DMS 273 (cell line): ENCODE data around the gene MAP1S.
A peak's percentile ranks its signal among the peaks of the same experiment; 100 is the strongest.

Experiments used
- DNase-seq: peaks from one replicate; lab custom pipeline; 2025; ENCODE audit not compliant: unreplicated experiment; lab: John Stamatoyannopoulos, UW

Gene MAP1S, protein sequence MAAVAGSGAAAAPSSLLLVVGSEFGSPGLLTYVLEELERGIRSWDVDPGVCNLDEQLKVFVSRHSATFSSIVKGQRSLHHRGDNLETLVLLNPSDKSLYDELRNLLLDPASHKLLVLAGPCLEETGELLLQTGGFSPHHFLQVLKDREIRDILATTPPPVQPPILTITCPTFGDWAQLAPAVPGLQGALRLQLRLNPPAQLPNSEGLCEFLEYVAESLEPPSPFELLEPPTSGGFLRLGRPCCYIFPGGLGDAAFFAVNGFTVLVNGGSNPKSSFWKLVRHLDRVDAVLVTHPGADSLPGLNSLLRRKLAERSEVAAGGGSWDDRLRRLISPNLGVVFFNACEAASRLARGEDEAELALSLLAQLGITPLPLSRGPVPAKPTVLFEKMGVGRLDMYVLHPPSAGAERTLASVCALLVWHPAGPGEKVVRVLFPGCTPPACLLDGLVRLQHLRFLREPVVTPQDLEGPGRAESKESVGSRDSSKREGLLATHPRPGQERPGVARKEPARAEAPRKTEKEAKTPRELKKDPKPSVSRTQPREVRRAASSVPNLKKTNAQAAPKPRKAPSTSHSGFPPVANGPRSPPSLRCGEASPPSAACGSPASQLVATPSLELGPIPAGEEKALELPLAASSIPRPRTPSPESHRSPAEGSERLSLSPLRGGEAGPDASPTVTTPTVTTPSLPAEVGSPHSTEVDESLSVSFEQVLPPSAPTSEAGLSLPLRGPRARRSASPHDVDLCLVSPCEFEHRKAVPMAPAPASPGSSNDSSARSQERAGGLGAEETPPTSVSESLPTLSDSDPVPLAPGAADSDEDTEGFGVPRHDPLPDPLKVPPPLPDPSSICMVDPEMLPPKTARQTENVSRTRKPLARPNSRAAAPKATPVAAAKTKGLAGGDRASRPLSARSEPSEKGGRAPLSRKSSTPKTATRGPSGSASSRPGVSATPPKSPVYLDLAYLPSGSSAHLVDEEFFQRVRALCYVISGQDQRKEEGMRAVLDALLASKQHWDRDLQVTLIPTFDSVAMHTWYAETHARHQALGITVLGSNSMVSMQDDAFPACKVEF

DNA sequence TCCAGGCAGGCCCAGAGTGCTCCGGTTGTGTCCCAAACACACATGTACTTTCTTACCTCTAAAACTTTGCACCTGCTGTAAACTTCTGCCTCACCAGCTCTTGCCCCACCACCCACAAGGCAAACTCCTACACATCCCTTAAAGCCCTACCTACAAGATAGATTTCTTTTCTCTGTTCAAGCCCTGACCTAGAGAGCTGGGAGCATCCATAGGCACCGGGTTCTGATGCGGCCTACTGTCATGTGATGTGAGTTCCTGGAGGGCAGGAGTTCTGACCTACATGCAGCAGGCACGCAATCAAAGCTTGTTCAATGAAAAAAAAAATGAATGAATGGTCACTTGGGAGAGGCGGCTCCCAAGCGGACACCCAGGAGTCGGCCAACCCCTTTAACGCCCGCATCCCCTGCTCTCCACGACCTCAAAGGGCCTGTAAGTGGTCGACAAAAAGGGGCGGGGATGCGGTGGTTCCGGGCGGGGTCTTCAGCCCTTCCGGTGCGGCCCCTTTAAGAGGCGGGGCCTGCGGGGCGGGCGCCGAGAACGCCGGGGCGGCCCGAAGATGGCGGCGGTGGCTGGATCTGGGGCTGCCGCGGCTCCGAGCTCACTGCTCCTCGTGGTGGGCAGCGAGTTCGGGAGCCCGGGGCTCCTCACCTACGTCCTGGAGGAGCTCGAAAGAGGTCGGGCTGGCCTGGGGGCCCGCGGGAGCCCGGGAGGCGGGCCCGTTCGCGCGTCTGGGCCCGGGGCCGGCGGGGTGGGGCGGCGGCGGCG is at the start of gene MAP1S:
MAP1S (plus strand) TSS at position 534 of the 765 bp plus-strand sequence; CDS start at position 557, 23 bp downstream.
- peak; percentile 81 for DNase-seq

DNA sequence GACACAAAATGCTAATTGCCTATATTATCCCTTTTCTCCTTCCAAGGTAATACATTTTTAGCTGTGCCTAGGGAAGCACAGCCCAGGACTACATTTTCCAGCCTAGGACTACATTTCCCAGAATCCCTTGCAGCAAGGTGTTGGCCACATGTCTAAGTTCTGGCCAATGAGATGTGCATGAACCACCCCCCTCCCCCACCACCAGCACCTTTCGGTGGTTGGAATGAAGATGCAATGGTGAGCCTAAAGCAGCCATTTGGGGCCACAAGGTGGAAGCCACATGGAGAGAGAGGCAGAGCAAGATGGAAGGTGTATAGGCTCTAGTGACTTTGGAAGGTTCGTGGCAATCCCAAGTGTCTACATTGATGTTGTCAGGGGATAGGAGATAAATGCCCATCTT is 47.4 kb upstream of the MAP1S start:
- peak; percentile 75 for DNase-seq

DNA sequence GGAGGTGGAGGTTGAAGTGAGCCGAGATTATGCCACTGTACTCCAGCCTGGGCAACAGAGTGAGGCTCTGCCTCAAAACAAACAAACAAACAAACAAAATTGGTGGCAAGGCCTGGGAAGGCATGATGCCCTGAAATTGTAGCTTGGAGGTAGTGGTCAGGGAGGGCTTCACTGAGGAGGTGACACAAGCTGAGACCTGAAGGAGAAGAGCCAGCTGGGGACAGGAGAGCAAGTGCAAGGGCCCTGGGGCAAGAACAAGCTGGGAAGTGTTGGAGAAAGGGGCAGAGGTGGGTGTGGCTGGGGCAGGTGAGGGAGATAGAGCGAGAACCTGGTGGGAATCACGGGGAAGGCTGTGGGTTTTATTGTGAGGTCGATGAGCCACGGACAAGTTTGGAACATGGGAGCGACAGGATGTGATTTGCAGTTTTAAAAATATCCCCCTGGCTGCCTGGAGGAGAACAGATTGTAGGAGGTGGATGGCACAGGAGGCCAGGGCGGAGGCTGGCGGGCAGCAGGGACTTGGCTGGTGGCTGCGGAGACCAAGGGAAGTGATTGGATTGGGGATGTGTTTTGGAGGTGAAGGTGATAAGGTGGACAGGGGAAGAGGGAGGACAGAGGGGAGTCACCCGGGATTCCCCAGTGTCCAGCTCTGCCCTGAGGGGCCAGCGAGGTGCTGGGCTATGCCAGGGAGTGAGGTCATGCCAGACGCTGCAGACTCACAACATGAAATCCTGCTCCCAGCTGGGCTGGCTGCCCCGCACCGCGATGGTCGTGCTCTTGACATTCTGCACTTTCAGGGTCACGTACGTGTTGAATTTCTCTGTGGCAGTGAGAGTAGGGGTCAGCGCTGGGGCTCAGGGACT is 45.1 kb upstream of the MAP1S start:
- DNase-seq, result no peak

DNA sequence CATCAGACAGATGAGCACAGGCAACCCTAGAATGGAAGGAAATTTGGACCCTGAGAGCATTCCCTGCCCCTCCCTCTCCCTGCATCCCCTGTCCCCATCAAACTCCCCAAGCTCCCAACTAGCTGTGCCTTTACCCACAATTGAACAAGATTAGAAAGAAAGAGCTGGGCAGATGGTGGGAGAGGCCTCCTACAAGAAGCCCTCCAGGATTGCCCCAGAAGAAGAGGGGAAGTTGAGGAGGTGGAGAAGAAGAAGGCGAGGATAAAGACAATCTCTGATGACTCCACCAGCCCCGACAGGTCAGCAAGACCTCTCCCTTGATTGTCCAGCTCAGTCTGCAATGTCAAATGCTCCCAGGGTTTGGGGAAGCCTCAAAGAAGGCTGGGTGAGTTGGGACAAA is 43.0 kb upstream of the MAP1S start:
- no peak for DNase-seq

DNA sequence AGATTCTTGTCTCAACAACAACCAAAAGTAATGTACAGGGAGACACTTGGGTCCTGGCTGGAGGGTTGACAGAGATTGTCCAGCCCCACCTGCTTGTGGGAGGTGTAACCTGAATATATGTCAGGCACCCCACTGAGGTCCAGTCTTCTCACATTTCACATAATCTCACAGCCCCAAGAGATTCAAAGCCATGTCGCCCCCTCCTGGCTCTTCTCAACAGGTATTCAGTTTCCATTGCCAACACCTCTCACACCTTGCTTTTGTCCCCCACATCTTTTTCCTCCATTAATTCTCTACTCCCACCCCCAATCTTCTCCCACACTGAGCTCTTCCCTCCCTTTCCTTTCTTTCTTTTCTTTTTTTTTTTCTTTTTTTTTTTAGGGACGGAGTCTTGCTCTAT is 42.3 kb upstream of the MAP1S start:
- no peak for DNase-seq

DNA sequence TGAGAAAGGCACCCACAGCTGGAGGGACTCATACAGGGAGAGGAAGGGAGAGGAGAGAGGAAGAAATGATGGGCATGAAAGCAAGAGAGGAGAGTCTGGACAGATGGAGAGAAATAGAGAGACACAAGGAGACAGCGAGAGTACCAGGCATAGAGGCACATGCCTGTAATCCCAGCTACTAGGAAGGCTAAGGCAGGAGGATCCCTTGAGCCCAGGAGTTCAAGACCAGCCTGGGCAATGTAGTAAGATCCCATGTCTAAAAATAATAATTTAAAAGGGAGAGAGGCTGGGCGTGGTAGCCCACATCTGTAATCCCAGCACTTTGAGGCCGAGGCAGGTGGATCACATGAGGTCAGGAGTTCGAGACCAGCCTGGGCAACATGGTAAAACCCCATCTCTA is 40.4 kb upstream of the MAP1S start:
- DNase-seq, result no peak

DNA sequence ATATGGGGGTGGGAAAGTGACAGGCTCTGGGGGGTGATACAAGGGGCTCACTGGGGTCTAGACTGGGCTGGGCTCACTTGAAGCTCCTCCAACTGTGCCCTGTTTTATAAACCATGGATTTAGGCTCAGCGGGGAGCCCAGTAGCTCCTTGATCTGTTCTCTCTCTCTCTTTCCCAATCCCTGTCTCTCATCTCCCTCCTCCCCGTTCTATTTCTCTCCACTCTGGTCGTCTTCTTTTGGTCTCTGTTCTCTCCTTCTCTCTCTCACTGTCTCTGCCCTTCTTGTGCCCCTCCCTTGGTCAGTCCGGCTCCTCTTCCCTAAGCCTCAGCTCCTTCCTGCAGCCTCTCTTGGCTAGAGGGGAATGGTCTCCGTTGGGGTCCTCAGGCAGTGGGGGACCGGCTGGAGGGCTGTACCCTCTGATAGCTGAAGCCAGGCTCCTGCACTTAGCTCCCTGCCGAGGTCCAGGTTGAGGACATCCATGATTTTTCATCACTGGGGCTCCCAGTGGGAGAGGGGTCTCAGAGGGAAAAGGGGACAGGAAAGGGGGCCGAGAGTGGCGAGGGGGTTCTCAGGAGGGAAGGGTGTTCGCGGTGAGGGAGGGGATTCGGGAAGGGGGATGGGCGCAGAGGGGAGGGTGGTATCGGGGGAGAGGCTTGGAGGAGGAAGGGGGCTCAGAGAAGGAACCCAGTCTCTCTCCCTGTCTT is 39.6 kb upstream of the MAP1S start:
- no peak for DNase-seq

DNA sequence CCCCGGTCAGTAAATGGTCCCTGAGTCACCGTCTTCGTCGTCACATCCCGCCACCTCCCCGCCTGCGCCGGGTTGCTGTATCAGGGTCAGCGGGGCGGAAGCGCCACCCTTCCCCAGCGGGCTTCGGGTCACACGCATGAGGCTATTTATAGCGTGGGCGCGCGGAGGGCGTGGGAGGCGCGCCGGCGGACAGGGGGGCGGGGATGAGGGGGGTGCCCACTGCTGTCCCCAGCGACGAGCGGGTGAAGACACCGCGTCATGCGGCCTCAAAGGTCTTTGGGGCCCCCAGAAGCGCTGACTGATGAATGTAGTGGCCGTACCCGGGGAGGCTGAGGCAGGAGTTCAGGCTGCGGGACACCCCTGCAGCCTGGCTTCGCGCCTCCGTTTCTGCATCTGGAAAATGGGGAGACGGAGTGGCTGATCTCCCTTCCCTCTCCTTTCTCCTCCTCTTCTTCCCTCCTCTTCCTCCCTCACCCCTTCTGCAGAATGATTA is 39.0 kb upstream of the MAP1S start:
- DNase-seq, result no peak

DNA sequence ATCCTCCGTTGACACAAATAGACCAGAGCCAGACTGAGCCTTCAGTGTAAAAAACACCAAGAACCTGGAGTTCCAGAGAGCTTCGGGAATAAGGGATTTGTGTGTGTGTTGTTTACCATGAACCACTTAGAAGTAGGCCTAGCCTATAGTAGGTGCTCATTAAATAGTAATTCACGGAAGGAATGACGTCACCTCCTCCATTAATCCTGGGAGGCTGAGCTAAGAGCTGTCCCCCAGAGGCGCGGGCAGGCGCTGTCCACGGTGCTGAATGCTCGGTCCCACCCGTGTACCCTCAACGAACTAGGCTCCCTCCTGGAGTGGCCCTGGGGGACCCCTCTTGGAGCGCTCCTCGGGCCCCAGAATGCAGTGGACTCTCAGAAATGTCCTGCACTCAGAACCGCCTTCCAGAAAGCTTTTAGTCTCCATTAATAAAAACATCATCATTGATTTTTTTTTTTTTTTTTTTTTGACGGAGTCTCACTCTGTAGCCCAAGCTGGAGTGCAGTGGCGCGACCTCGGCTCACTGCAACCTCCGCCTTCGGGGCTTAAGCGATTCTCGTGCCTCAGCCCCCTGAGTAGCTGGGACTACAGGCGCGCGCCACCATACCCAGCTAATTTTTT is 37.7 kb upstream of the MAP1S start:
- no peak for DNase-seq

DNA sequence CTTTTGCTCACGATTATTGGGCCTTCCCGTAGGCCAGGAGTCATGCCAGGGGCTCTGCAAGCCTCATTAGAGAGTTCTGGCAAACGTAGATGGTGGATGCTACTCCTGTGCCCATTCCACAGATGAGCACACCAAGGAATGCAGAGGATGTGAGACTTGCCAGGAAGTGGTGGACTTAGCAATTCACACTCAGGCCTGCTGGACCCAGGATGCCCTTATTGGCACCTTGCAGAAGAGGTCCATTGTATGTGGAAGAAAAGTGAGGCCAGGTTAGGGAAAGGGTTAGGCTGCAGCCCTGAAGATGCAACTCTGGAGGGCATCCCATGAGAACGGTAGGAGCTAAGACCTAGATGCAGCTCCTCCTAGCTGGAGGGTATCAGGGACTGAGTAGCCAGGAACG is 37.0 kb upstream of the MAP1S start:
- DNase-seq, result no peak

DNA sequence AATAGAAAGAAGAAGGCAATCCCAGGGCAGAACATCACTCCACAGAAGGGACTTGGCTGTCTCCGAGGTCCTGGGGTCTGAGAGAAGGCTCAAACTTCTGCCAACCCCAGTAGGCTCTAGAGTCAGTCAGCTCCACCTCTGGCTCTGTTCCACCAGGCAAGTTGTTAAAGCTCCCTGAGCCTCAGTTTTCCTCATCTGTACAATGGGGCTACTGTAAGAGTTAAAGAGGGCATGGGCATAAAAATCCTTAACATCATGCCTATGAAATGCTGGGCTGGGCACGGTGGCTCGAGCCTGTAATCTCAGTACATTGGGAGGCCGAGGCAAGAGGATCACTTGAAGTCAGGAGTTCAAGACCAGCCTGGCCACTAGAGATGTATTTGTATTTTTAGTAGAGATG is 36.2 kb upstream of the MAP1S start:
- DNase-seq, result no peak

DNA sequence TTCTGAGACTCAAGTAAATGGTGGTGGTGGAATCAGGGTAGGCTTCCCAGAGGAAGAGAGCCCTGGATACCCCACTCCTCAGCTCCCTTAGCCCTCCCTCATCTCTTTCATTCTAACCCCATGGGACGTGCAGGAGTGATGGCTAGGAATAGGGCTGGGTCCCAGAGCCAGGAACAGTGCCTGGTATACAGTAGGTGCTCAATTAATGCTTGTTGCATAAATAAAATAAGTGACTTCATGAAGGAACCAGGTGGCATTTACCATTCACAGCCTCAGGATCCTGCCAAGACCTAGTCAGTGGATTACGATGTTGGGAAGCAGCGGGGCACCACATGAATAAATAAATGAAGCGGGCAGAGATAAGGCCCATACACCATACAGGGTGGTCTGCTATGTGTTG is 35.0 kb upstream of the MAP1S start:
- DNase-seq, result no peak

DNA sequence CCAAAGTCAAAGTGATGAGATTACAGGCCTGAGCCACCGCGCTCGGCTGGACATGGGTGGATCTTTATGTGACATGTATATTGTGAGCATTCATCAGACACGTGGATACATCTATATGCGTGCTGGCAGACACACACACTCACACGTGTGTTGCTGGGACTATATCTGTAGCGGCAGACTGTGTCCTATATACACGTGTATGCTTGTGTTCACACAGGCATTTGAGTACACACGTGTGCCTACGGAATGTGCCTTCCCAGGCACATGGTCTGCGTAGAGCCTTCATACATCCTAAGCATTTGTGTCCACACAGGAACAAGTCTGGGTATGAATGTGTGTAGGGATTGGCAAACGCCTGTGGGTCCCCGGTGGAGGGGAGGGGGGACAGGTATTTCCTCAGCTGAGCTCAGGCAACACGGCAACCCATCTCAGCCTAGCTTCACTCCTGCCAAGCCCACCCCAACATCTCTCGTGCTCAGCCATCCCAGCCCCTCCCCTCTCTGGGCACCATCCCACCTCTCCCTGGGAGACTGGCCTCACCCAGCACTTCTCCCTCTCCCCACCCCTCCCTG is 33.7 kb upstream of the MAP1S start:
- no peak for DNase-seq

DNA sequence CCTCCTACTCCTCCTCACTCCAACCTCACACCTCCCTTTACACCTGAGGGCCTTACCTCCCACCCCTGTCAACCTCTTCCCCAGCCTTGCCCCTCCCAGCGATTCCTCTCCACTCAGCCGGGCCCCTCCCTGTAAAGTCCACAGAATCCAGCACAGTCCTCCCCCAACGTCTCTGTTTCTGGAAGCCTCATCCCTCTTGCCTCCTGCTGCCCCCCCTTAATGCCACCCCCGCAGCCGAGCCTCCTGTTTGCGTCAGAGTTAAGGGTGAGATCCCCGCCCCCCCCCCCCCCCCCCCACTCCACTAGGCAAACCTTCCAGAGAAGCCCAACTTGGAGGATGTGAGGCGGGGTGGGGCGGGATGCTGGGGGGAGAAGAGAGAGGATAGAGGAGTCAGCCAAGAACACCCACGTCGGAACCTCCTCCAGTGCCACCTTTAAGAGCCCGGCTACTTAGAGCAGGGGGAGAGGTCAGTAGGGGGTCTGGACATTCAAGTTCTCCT is 33.2 kb upstream of the MAP1S start:
- no peak for DNase-seq

DNA sequence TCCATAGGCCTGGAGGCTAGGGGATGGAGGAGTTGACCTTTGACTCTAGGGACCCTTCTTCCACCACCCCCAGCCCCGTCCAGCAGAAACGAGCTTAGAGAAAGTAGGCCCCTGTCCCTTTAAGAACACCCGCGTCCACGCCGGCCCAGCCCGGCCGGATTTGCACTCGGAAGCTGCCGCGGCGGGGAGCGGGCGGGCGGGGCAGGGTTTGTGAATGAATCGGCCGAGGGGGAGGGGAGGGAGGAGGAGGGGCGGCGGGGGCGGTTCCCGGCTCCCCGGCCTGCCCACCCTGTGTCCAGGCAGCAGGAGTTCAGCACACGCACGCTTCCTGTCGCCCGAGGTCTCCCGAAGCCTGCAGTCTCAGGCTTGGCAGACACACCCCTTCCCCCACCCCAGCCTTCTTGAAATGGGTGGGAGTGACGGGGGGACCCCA is 32.7 kb upstream of the MAP1S start:
- DNase-seq, result peak; percentile 54

DNA sequence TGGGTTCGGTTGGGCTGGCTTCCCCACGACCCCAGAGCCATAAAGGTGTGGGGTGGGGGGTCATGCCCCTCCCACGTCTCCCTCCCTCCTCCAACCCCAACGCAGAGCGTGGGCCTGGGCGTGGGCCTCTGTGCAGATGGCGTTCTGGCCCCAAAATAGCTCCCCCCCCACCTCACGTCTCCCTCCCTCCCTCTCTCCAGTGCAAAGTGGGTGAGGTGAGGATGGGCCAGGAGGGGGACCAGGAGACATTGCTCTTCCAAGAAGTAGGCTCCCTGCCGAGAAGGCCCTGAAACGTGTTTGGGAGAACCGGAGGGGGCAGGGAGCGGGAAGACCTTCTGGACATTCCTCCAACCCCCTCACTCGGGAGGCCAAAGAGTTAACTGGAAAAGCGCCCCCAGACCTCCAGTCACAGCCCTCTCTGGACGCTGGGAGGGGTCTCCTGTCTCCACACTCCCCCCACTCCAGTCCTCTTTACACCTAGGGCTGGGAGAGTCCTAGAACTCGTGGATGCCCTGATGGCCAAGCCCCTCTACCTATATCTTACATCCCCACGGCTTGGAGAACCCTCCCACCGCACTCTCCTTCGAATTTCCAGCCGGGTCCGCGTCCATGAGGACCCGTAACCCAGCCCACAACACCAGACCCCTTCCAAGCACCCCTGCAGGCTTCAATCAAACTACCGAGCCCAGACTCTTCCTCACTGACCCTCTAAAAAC is 32.0 kb upstream of the MAP1S start:
- peak; percentile 42 for DNase-seq

DNA sequence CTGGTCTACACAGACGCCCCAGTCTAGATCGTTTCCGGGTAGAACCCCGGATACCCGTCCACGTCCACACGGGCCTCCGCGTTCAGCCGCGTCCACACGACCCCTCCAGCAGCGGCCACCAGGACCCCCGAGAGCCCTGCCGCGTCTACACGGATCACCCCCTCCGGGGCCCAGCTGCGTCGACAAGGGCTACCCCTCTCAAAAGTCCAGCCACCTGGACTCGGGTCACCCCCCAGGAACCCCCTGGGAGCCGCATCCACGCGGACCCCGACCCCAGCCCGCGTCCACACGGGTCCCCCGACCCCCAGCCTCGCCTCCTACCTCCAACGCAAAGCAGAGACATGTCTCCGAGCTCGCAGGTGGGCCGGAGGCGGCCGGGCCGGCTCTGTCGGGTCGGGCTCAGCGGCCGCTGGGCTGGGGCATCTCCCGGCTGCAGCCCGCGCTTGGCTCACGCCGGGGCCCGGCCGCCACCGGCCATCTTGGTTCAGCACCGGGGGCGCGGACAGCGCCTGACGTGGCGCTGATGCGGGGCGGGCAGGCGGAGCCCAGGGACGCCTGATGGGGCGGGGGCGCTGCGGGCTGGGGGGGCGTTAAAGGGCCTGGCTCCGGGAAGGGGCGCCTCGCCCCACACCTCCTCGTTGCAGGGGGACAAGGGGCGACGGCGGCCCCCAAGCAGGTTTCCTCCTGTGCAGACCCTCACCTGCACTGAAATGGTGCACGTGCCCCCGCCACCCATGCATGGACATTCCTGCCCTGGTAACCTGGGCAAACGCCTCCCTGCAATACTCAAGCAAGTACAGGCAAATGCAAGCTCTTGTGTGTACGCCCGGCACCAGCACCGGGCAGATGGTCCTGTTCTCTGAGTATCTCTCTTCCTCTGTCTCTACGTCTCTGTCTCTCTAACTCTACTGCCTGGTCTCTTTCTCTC is 31.2 kb upstream of the MAP1S start, which contains the start of gene UNC13A:
UNC13A (minus strand) TSS at position 498 of the 928 bp plus-strand sequence; CDS start at position 343, 155 bp downstream.
- peak; percentile 89 for DNase-seq
